Nephron (organoid): ENCODE measurements around the gene DDX55.
"Not testable (repeated sequence)": the region's sequence is repeated elsewhere in the genome, so short reads cannot be mapped to it uniquely, and the experiment has no call there.

Experiments
- H3K27ac Mint-ChIP-seq, 3 experiments: 2 replicates each; pipeline ENCODE4 v1.8.0; 2020; ENCODE audit warnings: mixed read lengths in 3 of 3, mild to moderate bottlenecking in 2 of 3, moderate library complexity in 1 of 3
- H3K27me3 Mint-ChIP-seq: 2 replicates; pipeline ENCODE4 v1.8.0; 2021; ENCODE audit warnings: low read depth, mild to moderate bottlenecking, moderate library complexity, mixed read lengths
- H3K36me3 Mint-ChIP-seq: 2 replicates; pipeline ENCODE4 v1.8.0; 2020; ENCODE audit warnings: low read depth, mixed read lengths
- H3K4me1 Mint-ChIP-seq: 2 replicates; pipeline ENCODE4 v1.8.0; 2020; ENCODE audit warnings: mixed read lengths
- H3K4me3 Mint-ChIP-seq, 3 experiments: 2 replicates each; pipeline ENCODE4 v1.8.0; 2020; ENCODE audit warnings: mild to moderate bottlenecking in 3 of 3, mixed read lengths in 3 of 3, moderate library complexity in 2 of 3
- H3K9me3 Mint-ChIP-seq: 2 replicates; pipeline ENCODE4 v1.8.0; 2020; ENCODE audit warnings: mixed read lengths
- TF ChIP-seq, protein P1 (sequence below), 3 experiments: fragments of 200-600 bp; sonication (generic); IDR thresholded peaks; one replicate each; pipeline ENCODE4 v1.5.0; 2021; ENCODE audit warnings: antibody characterized with exemption in 3 of 3; ENCODE audit not compliant: unreplicated experiment in 3 of 3

Gene DDX55

DNA sequence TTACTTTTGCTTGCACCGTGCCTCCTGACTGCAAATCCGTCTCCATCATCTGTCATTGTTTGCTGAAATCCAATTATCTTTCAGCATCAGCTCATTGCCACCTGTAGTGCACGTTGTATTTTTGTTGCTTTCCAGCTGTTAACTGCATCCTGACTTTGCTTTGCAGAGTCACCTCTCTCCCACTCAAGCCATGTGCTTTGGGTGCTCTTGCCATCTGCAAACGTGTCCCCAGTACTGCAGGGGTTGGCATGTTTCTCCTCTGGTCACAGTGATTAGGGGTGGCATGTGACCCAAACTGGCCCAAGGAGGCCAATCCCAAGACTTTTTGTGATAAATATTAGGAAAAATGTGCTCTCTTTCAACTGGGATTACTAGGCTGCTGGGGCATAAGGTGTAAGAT lies 28.0 kb upstream of the DDX55 start:
- no peak overlapping the region for H3K4me3 Mint-ChIP-seq
- H3K27me3 Mint-ChIP-seq: no peaks in the 10 kb centered on the region
- TF ChIP-seq, protein P1, sequence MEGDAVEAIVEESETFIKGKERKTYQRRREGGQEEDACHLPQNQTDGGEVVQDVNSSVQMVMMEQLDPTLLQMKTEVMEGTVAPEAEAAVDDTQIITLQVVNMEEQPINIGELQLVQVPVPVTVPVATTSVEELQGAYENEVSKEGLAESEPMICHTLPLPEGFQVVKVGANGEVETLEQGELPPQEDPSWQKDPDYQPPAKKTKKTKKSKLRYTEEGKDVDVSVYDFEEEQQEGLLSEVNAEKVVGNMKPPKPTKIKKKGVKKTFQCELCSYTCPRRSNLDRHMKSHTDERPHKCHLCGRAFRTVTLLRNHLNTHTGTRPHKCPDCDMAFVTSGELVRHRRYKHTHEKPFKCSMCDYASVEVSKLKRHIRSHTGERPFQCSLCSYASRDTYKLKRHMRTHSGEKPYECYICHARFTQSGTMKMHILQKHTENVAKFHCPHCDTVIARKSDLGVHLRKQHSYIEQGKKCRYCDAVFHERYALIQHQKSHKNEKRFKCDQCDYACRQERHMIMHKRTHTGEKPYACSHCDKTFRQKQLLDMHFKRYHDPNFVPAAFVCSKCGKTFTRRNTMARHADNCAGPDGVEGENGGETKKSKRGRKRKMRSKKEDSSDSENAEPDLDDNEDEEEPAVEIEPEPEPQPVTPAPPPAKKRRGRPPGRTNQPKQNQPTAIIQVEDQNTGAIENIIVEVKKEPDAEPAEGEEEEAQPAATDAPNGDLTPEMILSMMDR (IDR thresholded peaks at IDR 0.05; ENCODE audit: unreplicated experiment in 3 of 3): no peak
- no peaks in the 10 kb centered on the region for H3K4me1 Mint-ChIP-seq
- peaks cover 11% of the 10 kb centered on the region for H3K36me3 Mint-ChIP-seq
- no peaks in the 10 kb centered on the region for H3K9me3 Mint-ChIP-seq
- no peak overlapping the region for H3K27ac Mint-ChIP-seq

- Mint-ChIP-seq H3K4me3 (no peak overlapping the region), H3K36me3 (peaks cover 15% of the 10 kb centered on the region), H3K27me3 (no peaks in the 10 kb centered on the region), H3K27ac (no peak overlapping the region), H3K4me1 (no peaks in the 10 kb centered on the region), H3K9me3 (no peaks in the 10 kb centered on the region)
- TF ChIP-seq, protein P1 (IDR thresholded peaks at IDR 0.05; ENCODE audit: unreplicated experiment in 3 of 3): no peak
Measured at GRCh38 chr12:123576611-123577010, 25.3 kb upstream of the DDX55 start.

GRCh38 chr12:123578243-123578642 lies 23.7 kb upstream of the DDX55 start:
- peaks cover 9% of the 10 kb centered on the region for H3K4me1 Mint-ChIP-seq
- H3K27me3 Mint-ChIP-seq: no peaks in the 10 kb centered on the region
- no peaks in the 10 kb centered on the region for H3K9me3 Mint-ChIP-seq
- H3K4me3 Mint-ChIP-seq: no peak overlapping the region
- peaks cover 15% of the 10 kb centered on the region for H3K36me3 Mint-ChIP-seq
- TF ChIP-seq, protein P1 (IDR thresholded peaks at IDR 0.05; ENCODE audit: unreplicated experiment in 3 of 3): no peak
- H3K27ac Mint-ChIP-seq: no peak overlapping the region

- not testable (repeated sequence) for H3K4me3 Mint-ChIP-seq, H3K27me3 Mint-ChIP-seq
- peaks cover 15% of the 10 kb centered on the region for H3K36me3 Mint-ChIP-seq
Measured at GRCh38 chr12:123578829-123579228, 23.1 kb upstream of the DDX55 start.

GRCh38 chr12:123580772-123581171 lies 21.1 kb upstream of the DDX55 start:
- no peaks in the 10 kb centered on the region for H3K27me3 Mint-ChIP-seq
- TF ChIP-seq, protein P1 (IDR thresholded peaks at IDR 0.05; ENCODE audit: unreplicated experiment in 3 of 3): no peak
- H3K9me3 Mint-ChIP-seq: no peaks in the 10 kb centered on the region
- H3K4me1 Mint-ChIP-seq: peaks cover 17% of the 10 kb centered on the region
- no peak overlapping the region for H3K27ac Mint-ChIP-seq
- peaks cover 13% of the 10 kb centered on the region for H3K36me3 Mint-ChIP-seq
- peak overlapping the region in 1 of 3 experiments; percentile 26 for H3K4me3 Mint-ChIP-seq

More at GRCh38 chr12:123578829-123579228, 23.1 kb upstream of the DDX55 start:
- H3K9me3 Mint-ChIP-seq, H3K27ac Mint-ChIP-seq, H3K4me1 Mint-ChIP-seq: not testable (repeated sequence)

DNA sequence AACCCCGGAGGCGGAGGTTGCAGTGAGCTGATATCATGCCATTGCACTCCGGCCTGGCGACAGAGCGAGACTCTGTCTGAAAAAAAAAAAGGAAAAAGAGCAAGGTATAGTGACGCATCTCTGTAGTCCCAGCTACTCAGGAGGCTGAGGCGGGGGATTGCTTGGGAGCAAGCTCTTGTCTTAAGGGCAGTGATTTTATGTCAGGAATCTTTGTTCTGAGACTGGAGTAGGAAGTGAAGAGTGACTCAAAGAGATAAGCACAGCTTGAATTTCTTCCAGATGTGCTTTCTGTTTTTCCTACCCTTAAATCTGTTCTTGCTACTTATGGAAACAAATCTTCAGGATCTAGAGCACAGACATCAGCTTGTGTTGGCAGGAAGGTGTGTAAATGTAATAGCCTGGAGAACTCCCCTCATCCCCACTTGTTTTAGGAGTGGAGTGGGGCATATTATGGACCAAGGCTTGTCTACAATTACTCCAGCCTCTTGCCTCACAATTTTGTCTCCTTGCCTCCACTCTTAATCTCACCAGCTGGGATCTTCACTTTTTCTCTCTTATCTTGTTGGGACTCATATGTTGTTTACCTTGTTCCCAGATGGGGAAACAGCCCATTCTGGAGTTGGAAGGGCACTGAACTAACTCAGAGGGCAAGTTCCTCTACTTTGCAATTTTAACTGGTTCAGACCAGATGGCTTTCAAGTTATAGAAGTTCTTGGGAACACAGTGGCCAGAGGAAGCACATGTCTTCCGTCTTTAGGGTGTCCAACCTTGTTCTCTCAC lies 10.0 kb upstream of the DDX55 start:
- Mint-ChIP-seq H3K36me3 (peaks cover 68% of the 10 kb centered on the region), H3K4me1 (peaks cover 18% of the 10 kb centered on the region), H3K27me3 (no peaks in the 10 kb centered on the region), H3K27ac (no peak overlapping the region), H3K9me3 (no peaks in the 10 kb centered on the region), H3K4me3 (no peak overlapping the region)
- TF ChIP-seq, protein P1 (IDR thresholded peaks at IDR 0.05; ENCODE audit: unreplicated experiment in 3 of 3): no peak
